ENCODE results near the gene FAM120B. TPM values are rescaled to one million over a fixed set of nuclear protein-coding genes. Genes with fewer than 3 reads are reported as not detected.
A peak's percentile ranks its signal among the peaks of the same experiment; 100 is the strongest.

The FAM120B gene, protein sequence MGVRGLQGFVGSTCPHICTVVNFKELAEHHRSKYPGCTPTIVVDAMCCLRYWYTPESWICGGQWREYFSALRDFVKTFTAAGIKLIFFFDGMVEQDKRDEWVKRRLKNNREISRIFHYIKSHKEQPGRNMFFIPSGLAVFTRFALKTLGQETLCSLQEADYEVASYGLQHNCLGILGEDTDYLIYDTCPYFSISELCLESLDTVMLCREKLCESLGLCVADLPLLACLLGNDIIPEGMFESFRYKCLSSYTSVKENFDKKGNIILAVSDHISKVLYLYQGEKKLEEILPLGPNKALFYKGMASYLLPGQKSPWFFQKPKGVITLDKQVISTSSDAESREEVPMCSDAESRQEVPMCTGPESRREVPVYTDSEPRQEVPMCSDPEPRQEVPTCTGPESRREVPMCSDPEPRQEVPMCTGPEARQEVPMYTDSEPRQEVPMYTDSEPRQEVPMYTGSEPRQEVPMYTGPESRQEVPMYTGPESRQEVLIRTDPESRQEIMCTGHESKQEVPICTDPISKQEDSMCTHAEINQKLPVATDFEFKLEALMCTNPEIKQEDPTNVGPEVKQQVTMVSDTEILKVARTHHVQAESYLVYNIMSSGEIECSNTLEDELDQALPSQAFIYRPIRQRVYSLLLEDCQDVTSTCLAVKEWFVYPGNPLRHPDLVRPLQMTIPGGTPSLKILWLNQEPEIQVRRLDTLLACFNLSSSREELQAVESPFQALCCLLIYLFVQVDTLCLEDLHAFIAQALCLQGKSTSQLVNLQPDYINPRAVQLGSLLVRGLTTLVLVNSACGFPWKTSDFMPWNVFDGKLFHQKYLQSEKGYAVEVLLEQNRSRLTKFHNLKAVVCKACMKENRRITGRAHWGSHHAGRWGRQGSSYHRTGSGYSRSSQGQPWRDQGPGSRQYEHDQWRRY
- total RNA-seq (2021; ENCODE audit: unreplicated experiment) (25.2 TPM), Bru-seq, nascent RNA (percentile 83 among the genes with signal in this experiment), BruChase-seq, experiment 1, labeled RNA remaining after a 6-hour chase (percentile 71 among the genes with signal in this experiment), BruChase-seq, experiment 2, labeled RNA remaining after a 2-hour chase (percentile 84 among the genes with signal in this experiment)
- 12.7 and 15.7 TPM in 2 replicates for polyA plus RNA-seq (2012)
- long read RNA-seq, full-length matches to known transcripts, result 55 of 90 reads
- long read RNA-seq, partial matches to known transcripts, result 8 of 90 reads
- long read RNA-seq, other reads (novel, unspliced or antisense), result 27 of 90 reads

DNA sequence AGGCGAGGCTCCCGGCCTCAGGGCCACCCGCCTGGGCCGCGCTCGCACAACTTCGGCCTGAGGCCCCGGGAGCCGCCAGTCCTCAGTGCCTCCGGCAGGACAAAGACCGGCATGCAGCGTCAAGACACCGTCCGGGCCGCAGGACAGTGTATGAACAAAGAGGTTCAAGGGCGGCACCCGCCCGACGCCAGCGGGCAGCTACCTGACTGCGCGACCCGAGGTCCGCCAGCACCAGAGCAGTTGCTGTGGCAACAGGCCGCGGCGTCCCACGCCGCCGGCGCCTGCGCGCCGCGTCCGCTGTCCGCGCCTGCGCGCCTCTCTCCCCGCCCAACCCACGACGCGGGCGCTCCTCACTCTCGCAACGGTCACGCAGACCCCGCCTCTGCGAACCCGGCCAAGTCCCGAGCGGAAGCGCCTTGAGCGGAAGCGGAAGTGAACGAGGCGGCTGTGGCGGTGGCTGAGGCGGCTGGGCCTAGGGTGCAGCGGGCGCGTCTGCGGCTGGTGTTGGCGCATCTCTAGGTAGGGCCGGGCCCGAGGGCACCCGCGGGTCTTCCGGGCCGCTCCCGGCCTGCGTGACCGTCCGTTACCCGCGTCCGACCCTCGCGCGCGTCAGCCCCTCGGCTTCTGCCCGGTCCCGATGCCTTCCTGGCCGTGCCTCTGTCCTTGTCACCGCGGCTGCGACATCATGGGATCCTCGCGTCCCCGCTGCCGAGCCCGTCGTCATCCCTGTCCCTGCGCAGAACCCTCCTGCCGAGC lies at the start of gene FAM120B:
TSS of gene FAM120B (plus strand) at position 435 of the 756 bp plus-strand sequence. CDS start 10,633 bp downstream, outside the sequence.
- peak; percentile 86 for DNase-seq (ENCODE audit: low read depth, low spot score)
- Histone ChIP-seq H3K79me2 (ENCODE audit: insufficient read depth, low read length) (peaks cover 49% of the 10 kb centered on the region), H3K4me3 (replicated peaks in 1 of 2; ENCODE audit: low read depth in 1 of 2, low read length in 2 of 2) (peak within 1 kb of the TSS; percentile 98 to 99), H3K27ac (ENCODE audit: low read depth, low read length) (peak within 1 kb of the TSS; percentile 75), H3K36me3 (ENCODE audit: control insufficient read depth in 1 of 2, insufficient read depth in 2 of 2, low read length in 2 of 2) (no peaks in the 10 kb centered on the region), H4K20me1 (ENCODE audit: insufficient read depth) (no peaks in the 10 kb centered on the region), H3K9me2 (ENCODE audit: insufficient read depth) (no peaks in the 10 kb centered on the region), H3K27me3 (ENCODE audit: insufficient read depth, low read length) (no peaks in the 10 kb centered on the region), H3K4me2 (ENCODE audit: low read length) (peak within 1 kb of the TSS; percentile 81), H3K9me3 (ENCODE audit: control insufficient read depth in 1 of 2, insufficient read depth in 1 of 2, low read depth in 1 of 2, low read length in 2 of 2) (no peaks in the 10 kb centered on the region), H2AFZ (ENCODE audit: low read depth, low read length, poor library complexity, severe bottlenecking) (no peak within 1 kb of the TSS), H3K9ac (ENCODE audit: low read length) (peak within 1 kb of the TSS; percentile 94), H3K4me1 (ENCODE audit: control insufficient read depth in 1 of 2, insufficient read depth in 2 of 2, low read length in 2 of 2) (peaks cover 10 to 24% of the 10 kb centered on the region in 2 experiments)
- ChIA-PET CTCF (no interaction called here), POLR2A (no interaction called here), RAD21 (ENCODE audit: low non-redundant PET in 1 of 2, low total read pairs in 2 of 2, uncharacterized antibody in 2 of 2, unreplicated experiment in 2 of 2) (interaction anchor here in 1 of 2 experiments (0.6 kb wide), 1 partner anchor 16 kb away, joined by 3 read pairs; the partner anchor contains the start of gene DLL1)
- TF ChIP-seq ZFX (IDR thresholded peaks at IDR 0.05) (peak; percentile 97), POLR2AphosphoS5 (IDR thresholded peaks at IDR 0.05; ENCODE audit: low read depth, low read length) (peak; percentile 98), SIN3A (IDR thresholded peaks at IDR 0.05; ENCODE audit: low read depth) (peak; percentile 87), CEBPB (IDR thresholded peaks at IDR 0.05; ENCODE audit: low read depth) (no peak), POLR2A (IDR thresholded peaks at IDR 0.05; ENCODE audit: borderline replicate concordance, extremely low read depth, insufficient read depth, insufficient read length) (peak; percentile 65), ELF1 (IDR thresholded peaks at IDR 0.05; ENCODE audit: borderline replicate concordance, low read depth) (peak; percentile 70), SP1 (IDR thresholded peaks at IDR 0.05; ENCODE audit: low read depth) (no peak; the same call in 1 of the 2 replicates), TCF7L2 (IDR thresholded peaks at IDR 0.05; ENCODE audit: borderline replicate concordance, extremely low read depth, insufficient read depth, insufficient read length) (peak; percentile 48)
- TF ChIP-seq, protein P1, sequence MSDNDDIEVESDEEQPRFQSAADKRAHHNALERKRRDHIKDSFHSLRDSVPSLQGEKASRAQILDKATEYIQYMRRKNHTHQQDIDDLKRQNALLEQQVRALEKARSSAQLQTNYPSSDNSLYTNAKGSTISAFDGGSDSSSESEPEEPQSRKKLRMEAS (IDR thresholded peaks at IDR 0.05), result peak; percentile 76
- TF ChIP-seq, protein P2, sequence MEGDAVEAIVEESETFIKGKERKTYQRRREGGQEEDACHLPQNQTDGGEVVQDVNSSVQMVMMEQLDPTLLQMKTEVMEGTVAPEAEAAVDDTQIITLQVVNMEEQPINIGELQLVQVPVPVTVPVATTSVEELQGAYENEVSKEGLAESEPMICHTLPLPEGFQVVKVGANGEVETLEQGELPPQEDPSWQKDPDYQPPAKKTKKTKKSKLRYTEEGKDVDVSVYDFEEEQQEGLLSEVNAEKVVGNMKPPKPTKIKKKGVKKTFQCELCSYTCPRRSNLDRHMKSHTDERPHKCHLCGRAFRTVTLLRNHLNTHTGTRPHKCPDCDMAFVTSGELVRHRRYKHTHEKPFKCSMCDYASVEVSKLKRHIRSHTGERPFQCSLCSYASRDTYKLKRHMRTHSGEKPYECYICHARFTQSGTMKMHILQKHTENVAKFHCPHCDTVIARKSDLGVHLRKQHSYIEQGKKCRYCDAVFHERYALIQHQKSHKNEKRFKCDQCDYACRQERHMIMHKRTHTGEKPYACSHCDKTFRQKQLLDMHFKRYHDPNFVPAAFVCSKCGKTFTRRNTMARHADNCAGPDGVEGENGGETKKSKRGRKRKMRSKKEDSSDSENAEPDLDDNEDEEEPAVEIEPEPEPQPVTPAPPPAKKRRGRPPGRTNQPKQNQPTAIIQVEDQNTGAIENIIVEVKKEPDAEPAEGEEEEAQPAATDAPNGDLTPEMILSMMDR (IDR thresholded peaks at IDR 0.05 in 2 of 3, conservative IDR thresholded peaks at IDR 0.05 in 1 of 3; ENCODE audit: borderline replicate concordance in 1 of 3, insufficient read depth in 1 of 3, low read depth in 2 of 3, low read length in 2 of 3), result no peak
- TF ChIP-seq, protein P3, sequence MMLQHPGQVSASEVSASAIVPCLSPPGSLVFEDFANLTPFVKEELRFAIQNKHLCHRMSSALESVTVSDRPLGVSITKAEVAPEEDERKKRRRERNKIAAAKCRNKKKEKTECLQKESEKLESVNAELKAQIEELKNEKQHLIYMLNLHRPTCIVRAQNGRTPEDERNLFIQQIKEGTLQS (IDR thresholded peaks at IDR 0.05), result no peak
- BruUV-seq (replicated peaks), result no TSS peak
- intact Hi-C loops (cut with micrococcal nuclease), result loop anchor here (10.0 kb wide), 1 partner anchor 512 kb away; no protein-coding TSS in a partner anchor
- ATAC-seq, result peak; percentile 94

Measured in HCT116 (cell line).